ENCODE measurements around the gene FSD1.

FSD1 gene

DNA sequence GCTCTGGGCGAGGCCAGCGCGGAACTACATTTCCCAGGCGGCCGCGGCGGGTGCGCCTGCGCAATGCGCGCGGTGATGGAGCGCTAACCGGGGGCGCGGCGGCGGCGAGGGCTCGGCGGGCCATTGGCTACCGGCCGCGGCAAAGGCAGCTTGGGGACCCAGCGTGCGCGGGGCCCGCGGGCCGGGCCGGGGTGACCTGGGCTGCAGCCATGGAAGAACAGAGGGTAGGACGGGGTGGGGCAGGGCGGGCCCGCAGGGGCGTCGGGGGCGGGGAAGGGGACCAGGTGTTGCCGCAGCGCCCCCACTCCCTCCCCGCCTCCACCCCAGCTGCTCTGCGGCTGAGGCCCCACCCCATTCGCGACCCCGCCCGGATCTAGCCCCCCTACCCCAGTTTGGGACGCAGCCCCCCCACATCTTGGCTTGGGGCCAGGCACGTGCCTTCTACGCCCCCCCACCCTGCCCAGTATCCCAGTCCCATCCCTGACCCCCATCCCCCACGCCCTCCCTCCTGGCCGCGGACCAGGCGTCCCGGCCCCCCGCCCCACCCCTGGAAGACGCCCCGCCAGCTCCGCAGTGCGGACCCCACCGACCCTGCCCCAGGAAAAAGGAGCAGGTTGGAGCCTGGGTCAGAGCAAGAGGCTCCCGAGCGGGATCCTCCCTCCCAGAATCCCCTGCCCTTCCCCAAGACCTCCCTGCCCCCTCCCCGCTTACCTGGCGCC, at the start of gene FSD1:
FSD1 (plus strand) TSS at position 61 of the 719 bp plus-strand sequence; CDS start at position 210, 149 bp downstream.
- DNase-seq (ENCODE audit: low read depth in 2 of 2) = peak; percentile 47 to 60
- peak within 1 kb of the TSS; percentile 28 to 42 for H3K4me3 ChIP-seq (replicated peaks in 1 of 2; ENCODE audit: low read depth in 2 of 2, low read length in 2 of 2)
- TF ChIP-seq, protein P1, sequence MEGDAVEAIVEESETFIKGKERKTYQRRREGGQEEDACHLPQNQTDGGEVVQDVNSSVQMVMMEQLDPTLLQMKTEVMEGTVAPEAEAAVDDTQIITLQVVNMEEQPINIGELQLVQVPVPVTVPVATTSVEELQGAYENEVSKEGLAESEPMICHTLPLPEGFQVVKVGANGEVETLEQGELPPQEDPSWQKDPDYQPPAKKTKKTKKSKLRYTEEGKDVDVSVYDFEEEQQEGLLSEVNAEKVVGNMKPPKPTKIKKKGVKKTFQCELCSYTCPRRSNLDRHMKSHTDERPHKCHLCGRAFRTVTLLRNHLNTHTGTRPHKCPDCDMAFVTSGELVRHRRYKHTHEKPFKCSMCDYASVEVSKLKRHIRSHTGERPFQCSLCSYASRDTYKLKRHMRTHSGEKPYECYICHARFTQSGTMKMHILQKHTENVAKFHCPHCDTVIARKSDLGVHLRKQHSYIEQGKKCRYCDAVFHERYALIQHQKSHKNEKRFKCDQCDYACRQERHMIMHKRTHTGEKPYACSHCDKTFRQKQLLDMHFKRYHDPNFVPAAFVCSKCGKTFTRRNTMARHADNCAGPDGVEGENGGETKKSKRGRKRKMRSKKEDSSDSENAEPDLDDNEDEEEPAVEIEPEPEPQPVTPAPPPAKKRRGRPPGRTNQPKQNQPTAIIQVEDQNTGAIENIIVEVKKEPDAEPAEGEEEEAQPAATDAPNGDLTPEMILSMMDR (IDR thresholded peaks at IDR 0.05; ENCODE audit: low read depth, low read length) = no peak

DNA sequence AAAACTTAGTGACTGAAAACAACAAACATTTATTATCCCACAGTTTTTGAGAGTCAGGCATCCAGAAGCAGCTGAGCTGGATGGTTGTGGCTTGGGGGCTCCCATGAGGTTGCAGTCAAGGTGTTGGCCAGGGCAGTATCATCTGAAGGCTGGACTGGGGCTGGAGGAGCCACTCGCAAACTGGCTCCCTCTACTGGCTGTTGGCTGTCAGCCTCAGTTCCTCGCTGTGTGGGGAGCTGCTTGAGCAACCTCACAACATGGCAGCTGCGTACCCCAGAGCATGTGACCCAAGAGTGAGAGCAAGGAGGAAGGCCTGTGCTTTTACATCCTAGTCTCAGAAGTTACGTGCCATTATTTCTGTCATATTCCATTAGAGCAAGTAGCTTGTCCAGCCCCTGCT, 47.8 kb upstream of the FSD1 start:
- DNase-seq (ENCODE audit: low read depth in 2 of 2) = peak in 1 of 2 donors; percentile 11

DNA sequence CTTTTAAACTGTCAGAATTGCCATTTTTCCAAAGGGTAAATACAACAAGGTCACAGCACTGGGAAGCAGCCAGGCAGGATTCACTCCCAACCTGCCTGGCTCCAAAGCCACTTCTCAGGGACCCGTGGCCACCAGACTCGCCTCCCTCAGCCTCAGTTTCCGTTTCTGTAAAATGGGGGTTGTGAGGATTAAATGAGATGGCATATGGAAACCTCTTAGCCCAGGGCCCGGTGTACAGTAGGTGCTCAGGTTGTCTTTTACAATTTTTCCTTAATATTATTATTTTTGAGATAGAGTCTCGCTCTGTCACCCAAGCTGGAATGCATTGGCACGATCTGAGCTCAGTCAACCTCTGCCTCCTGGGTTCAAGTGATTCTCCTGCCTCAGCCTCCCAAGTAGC, 47.4 kb upstream of the FSD1 start:
- TF ChIP-seq, protein P1 (IDR thresholded peaks at IDR 0.05; ENCODE audit: low read depth, low read length) = no peak
- no peak overlapping the region for H3K4me3 ChIP-seq (replicated peaks in 1 of 2; ENCODE audit: low read depth in 2 of 2, low read length in 2 of 2)
- no peak for DNase-seq (ENCODE audit: low read depth in 2 of 2)

More for the DNA sequence above, 47.8 kb upstream of the FSD1 start:
- no peak overlapping the region for H3K4me3 ChIP-seq (replicated peaks in 1 of 2; ENCODE audit: low read depth in 2 of 2, low read length in 2 of 2)
- TF ChIP-seq, protein P1 (IDR thresholded peaks at IDR 0.05; ENCODE audit: low read depth, low read length) = peak; percentile 22

DNA sequence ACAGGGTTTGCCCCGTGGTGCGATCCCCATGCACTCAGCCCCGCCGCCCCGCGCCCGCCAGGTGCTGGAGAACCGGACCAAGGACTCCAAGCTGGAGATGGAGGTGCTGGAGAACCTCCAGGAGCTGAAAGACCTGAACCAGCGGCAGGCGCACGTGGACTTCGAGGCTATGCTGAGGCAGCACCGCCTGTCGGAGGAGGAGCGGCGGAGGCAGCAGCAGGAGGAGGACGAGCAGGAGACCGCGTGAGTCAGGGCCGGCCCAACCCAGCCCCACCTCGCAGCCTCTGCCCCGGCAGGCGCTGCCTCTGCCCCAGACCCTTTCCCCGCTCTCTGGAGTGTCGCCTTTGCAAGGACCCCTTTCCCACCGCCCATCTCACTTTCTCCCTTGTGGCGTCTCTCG, 46.2 kb upstream of the FSD1 start:
- TF ChIP-seq, protein P1 (IDR thresholded peaks at IDR 0.05; ENCODE audit: low read depth, low read length) = no peak
- no peak overlapping the region for H3K4me3 ChIP-seq (replicated peaks in 1 of 2; ENCODE audit: low read depth in 2 of 2, low read length in 2 of 2)
- DNase-seq (ENCODE audit: low read depth in 2 of 2) = no peak

DNA sequence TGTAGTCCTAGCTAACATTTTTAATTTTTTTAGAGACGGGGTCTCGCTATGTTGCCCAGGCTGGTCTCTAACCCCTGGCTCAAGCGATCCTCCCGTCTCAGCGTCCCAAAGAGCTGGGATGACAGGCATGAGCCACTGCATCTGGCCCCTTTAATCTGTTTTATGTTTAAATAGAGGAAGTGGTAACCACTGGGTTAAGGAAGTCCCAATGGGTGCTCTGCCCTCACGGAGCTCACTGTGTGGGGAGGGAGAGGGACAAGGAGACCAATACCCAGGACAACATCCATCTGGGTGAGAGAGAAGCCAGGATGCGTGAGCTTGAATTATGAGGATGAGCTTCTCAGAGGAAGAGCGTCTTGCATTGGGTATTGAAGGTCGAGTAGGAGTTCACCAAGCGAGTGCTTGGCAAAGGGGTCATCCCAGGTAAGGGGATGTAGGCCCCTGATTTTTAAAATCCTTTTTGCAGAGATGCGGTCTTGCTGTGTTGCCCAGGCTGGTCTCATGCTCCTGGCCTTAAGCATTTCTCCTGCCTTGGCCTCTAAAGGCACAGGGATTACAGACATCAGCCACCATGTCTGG, 43.7 kb upstream of the FSD1 start:
- H3K4me3 ChIP-seq (replicated peaks in 1 of 2; ENCODE audit: low read depth in 2 of 2, low read length in 2 of 2) = no peak overlapping the region
- TF ChIP-seq, protein P1 (IDR thresholded peaks at IDR 0.05; ENCODE audit: low read depth, low read length) = no peak
- no peak for DNase-seq (ENCODE audit: low read depth in 2 of 2)

DNA sequence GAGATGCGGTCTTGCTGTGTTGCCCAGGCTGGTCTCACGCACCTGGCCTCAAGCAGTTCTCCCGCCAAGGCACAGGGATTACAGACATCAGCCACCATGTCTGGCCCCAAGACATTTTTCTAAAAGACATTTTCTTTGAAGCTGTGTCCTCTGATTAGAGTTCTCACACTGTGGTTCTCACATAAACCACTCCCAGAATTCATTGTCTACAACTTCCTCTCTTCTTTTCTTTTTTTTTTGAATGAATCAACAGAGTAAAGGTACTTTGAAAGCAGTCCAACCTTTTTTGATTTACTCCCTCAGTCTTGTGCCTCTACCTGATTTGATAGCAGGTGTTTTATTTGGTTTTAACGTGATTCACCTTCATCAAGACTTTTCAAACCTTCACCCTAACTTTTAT, 39.6 kb upstream of the FSD1 start:
- no peak overlapping the region for H3K4me3 ChIP-seq (replicated peaks in 1 of 2; ENCODE audit: low read depth in 2 of 2, low read length in 2 of 2)
- DNase-seq (ENCODE audit: low read depth in 2 of 2) = no peak
- TF ChIP-seq, protein P1 (IDR thresholded peaks at IDR 0.05; ENCODE audit: low read depth, low read length) = no peak
